DMS 273 (cell line): ENCODE data around the gene MRPS12.
A peak's percentile ranks its signal among the peaks of the same experiment; 100 is the strongest.

Experiments used
- DNase-seq: peaks from one replicate; lab custom pipeline; 2025; ENCODE audit not compliant: unreplicated experiment; lab: John Stamatoyannopoulos, UW

MRPS12 gene

DNA sequence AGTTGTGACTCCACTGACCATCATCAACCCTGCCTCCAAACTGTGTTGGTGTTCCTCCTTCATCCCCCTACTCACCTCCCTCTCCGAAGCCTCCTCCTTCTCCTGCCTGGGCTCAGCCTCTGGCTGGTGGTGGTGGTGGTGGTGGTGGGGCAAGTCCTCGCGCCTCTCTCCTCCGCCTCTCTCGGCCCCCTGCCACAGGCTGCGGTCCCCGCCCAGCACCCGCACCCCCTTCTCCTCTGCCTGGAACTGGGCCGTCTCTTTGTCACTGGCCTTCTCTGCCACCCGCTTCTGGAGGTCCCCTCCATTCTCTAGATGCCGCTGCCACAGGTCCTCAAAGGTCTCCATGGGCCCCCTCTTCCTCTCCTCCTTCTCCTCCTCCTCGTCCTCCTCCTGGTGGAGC is 20.3 kb upstream of the MRPS12 start:
- no peak for DNase-seq

DNA sequence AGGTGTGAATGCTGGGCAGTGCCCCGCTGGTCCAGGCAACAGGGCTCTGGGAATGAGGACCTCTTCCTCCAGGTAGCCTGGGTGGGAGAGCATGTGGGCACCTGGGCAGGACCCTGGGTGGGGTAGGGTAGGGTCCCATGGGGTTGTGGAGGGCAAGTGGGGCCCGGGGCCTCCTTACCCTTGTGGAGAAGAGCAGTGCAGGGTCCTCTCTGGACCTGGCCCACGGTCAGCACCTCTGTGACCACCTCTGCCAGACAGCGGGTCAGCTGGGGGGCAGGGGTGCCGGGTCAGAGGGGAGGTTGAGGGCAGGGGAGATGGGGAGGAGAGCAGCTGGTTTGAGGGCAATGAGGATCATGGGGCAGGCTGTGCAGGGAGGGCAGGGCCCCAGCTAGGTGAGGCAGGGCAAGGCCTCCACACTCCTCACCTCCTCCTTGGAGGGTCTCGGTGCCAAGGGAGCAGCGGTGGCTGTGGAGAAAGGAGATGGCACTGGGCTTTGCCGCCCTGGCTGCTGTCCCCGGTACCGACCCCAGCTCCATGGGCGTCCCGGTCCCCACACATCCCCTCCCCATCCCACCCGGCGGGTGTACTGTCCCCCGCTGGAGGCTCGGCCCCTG is 19.2 kb upstream of the MRPS12 start:
- no peak for DNase-seq

DNA sequence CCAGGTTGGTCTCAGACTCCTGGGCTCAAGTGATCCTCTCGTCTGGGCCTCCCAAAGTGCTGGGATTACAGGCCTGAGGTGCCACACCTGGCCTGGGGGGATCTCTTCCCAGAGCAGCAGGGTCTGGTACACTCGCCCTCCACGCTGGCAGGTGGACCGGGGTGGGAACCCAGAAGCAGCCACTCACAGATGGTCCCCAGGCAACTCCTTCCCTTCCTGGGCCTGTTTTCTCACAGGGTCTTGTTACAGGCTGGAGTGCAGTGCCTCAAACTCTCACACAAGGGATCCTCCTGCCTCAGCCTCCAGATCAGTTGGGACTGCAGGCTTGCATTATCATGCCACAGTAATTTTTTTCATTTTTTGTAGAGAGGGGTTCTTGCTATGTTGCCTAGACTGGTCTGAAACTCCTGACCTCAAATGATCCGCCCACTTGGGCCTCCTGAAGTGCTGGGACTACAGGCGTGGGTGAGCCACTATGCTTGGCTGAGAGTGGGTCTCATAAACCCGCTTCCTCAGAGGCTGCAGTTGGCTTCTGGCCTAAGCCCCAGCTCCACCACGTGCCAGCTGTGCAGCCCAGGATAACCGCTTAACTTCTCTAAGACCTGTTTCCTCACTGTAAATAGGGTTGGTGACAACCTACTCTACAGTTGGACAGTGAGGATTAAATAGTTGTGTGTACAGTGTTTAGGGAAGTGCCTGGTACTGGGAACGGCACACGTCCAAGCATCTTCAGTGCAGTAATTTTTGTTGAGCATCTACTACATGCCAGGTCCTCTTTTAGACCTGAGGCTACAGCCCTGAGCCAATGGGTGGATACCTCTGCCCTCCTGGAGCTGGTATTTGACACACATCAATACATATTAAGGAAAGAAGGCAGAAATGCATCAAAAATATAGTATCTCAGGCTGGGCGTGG is 17.9 kb upstream of the MRPS12 start:
- DNase-seq, result peak; percentile 45

DNA sequence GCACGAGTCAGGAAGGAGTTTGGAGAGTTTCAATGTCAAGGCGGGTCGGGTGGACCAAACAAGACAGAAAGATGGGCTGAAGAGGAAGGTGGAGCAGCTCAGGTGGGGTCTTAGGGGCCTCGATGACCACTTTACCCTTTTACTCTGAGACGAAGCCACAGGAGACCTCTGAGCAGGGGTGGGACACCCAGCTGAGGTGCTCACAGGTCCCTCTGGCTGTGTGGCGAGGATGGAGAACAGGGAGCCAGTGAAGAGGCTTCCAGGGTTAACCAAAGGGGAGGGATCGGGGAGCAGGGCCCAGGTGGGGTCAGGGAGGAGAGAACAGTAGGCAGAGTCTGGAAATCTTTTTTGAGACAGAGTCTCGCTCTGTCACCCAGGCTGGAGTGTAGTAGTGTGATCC is 16.8 kb upstream of the MRPS12 start:
- no peak for DNase-seq

DNA sequence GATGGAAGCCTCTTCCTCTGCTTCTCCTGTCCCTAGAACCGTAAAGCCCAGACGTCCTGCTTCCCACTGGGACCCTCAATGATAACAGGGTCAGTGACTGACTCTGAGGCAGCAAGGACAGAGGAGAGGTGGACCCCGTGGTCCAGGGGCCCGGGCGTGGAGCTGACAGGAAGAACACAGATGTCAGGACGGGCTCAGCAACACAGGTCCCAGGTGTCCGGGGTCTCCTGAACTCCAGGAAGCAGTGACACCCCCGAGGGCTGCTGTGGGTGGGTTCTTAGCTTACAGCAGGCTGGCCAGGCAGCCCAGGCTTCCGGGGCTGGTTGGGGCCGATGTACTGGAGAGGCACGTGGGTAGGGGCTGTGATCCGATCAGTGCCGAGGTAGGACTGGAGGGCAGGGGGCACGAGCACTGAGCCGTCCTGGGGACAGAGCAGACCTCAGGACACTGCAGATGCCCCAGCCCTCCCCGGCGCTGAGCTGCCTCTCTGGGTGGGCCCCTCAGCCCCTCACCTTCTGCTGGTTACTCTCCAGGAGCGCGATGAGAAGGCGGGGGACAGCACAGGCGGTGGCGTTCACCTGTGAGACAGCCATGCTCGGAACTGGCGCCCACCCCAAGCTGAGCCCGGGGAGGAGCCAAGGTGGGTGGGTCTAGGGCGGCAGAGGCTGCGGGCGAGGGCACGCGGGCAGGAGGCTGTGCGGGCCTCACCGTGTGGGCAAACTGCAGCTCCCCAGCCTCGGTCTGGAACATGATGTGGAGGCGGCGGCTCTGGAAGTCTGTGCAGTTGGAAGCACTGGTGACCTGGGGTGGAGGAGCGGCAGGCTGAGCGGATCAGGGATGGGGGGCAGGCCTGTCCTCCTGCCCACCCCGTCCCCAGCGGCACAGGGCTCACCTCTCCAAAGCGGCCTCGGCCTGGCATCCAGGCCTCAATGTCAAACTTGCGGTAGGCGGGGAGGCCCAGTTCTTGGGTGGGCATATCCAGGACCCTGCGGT is 15.1 kb upstream of the MRPS12 start:
- no peak for DNase-seq

DNA sequence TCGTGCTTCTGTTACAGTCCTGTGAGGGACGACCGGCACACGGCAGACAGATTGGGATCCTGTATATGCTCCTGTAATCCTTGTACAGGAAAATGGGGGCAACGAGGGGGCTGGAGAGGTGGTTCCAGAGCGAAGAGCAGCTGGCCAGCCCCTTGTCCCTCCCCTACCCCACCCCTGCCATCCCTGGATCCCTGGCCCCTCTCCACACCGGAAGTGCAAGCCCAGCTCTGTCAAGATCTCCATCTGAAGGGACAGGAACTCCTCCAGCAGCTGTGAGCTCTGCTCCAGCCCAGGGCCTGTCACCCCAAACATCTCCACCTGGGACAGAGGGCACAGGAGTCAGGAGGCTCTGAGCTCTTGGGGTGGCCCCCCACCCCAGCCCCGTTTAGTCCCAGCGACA is 13.2 kb upstream of the MRPS12 start:
- no peak for DNase-seq

DNA sequence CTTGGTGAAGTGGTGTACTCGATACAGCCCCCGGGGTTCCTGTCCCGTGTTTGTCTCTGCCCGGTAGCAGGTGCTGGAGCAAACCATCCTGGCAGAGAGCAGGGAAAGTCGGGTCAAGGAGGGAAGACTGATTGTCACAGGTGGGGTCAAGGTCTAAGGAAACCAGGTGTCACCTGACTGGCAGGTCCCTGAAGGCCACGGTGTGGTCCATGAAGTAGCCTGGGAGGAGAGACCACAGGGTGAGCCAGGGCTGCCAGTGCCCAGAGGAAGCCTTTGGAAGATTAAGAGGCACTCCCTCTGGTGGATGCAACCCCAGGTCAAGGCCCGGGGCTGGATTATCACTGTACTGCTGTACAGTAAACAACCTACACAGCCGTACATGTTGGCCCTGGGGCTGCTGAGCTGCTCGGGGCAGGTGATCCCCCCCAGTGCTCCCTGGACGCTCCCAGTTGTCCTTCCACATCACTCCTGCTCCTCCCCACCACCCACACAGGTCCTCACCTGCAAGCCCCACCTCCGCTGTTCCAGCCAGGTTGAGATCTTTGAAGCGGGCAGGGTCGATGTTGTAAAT is 12.7 kb upstream of the MRPS12 start:
- DNase-seq, result peak; percentile 49

DNA sequence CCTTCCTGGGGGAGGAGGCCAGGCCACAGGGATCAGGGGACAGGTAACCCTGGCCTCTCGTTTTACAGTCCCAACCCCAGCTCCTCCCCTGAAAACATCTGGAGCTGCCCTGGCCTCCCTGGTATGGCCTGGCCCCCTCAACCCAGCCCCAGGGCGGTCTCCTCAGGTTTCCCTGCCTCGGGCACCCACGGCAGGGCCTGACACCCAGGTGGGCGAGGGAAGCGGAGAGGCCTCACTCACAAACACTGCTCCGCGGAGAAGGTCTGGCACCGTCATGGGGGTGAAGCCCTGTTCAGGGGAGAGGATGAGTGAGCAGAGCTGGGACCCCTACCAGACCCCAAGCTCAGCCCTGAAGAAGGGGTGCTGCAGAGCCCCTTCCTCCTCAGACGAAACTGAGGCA is 12.2 kb upstream of the MRPS12 start:
- no peak for DNase-seq

DNA sequence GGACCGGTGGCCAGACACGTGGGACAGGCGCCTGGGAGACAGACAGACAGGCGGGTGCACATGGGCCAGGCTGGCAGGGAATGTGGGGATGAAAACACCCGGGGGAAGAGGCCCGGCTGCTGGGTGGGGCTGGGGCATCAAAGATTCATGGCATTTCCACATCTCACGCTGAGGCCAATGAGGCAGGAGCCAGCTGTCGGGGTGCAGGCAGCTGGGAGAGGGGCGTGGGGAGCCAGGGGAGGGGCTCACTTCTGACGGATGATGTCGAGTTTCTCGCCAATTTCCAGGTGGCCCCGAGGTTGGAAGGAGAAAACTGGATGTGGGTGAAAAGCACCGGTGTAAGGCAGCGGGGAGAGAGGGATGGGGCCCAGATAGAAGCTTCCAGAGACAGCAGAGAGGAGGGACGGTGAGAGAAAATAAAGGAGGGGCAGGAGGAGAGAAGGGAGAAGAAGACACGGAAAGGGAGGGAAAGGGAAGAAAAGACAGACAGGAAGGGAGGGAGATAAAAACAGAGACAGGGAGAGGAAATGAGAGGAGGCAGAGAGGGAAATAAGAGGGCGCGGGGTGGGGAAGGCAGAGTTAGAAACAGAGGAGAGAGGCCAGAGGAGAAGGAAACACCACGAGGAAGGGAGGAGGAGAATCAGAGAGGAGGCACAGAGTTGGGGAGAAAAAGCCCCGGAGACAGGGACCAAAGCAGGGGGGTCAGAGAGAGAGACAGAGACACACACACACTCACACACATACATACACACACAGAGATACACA is 10.7 kb upstream of the MRPS12 start:
- no peak for DNase-seq

DNA sequence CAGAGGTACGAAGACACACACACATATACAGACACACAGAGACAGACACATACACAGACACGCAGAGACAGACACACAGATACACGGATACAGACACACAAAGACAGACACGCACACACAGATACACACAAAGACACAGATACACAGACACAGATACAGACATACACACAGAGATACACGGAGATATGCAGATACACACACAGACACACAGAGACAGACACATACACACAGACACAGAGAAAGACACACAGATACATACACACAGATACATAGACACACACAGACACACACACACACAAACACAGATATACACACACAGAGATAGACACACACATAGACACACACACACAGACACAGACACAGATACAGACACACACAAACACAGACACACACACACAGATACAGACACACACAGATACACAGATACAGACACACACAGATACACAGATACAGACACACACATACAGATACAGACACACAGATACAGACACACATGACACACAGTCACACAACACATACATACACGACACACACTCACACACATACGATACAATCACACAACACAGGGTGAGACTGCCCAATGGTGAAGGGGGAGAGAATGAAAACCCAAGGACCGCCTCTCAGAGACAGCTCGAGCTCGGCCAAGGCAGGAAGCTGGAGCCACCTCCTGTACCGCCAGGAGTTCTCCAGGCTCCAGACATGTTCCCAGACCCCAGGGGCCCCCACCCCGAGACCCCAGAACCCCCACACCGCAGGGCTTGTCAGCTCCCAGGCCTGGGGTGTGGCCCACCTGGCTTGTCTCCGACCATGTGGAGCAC is 9.9 kb upstream of the MRPS12 start:
- no peak for DNase-seq

DNA sequence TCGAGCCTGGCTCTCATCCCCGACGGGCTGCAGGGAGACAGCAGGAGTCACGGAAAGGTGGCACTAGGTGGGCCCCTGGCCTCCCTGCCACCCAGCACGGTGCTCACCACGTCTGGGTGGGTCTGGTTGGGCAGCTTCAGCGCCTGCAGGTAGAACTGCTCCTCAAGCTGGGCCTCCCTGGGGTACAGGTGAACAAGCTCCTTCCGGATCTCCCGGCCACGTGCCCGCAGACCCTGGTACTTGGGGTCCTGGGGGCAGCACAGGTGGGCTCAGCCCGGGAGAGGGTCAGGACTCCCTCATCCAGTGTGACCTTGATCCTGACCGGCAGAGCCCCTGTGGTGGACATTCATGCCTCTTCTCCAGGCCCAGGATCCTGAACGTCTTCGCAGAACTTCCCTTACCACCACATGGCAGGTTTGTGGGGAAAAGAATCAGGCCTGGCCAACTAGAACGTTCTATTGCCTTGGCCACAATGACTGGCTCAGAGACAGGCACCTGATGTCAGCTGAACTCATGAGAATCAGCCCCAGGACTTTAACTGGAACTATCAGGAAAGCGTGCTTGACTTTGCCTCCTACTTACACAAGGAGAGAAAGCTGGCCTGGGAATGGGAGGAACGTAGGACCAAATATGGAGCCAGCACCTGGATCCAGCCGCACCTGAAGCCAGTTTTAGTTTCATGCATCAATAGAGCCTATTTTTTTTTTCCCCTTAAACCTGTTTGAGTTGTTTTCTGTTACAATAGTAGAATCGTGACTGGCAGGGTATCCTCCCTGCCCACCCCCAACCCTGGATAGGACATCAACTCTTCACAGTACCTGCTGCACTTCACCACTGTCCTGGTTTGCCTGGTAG is 9.1 kb upstream of the MRPS12 start:
- no peak for DNase-seq

DNA sequence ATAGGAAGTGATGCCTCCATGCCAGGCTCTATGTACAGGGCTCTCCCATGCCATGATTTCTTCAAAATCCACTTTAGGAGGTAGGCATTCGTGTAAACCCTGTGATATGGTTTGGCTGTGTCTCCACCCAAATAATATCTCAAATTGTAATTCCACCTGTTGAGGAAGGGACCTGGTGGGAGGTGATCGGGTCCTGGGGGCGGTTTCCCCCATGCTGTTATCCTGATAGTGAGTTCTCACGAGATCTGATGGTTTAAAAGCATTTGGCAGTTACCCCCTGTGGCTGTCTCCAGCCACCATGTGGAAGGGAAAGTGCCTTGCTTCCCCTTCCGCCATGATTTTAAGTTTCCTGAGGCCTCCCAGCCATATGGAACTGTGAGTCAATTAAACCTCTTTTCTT is 8.3 kb upstream of the MRPS12 start:
- DNase-seq, result no peak

DNA sequence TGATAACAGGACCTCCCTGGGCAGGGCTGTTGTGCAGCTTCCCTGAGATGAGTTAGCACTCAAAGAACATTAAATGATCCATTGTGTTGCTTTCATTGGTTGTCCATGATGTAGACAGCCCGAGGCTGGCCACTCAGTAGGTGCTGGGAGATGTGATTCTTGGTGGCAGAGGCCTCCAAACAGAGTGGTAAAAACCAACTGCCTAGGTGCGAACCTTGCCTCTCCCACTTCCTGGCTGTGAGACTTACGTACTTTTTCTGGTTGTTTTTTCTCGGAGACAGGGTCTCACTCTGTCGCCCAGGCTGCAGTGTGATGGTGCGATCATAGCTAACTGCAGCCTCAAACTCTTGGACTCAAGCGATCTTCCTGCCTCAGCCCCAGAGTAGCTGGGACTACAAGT is 6.4 kb upstream of the MRPS12 start:
- DNase-seq, result no peak

DNA sequence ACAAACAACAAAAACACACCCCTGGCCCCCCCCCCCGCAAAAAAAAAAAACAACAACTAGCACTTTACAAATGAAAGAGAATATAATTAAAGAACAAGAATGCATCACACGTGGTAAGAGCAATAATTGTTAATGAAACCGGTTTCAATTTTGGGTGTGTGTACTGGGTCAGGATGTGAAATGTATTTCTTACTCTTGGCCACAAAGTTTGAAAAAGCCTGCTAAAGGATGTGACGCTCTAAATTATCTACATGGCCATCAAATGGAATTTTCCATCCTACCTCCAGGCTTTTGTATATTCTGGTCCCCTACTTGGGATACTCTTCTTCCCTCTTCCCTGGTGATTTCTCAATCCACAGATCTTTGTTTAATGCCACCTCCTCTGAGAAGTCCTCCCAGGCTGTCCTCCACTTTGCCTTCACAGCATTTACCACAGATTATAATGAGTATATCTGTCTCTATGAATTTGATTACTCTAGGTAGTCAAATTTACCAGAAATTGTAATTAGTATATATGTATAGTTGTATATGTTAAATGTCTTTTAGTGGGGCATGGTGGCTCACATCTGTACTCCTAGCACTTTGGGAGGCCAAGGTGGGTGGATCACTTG is 2.2 kb upstream of the MRPS12 start:
- DNase-seq, result no peak

DNA sequence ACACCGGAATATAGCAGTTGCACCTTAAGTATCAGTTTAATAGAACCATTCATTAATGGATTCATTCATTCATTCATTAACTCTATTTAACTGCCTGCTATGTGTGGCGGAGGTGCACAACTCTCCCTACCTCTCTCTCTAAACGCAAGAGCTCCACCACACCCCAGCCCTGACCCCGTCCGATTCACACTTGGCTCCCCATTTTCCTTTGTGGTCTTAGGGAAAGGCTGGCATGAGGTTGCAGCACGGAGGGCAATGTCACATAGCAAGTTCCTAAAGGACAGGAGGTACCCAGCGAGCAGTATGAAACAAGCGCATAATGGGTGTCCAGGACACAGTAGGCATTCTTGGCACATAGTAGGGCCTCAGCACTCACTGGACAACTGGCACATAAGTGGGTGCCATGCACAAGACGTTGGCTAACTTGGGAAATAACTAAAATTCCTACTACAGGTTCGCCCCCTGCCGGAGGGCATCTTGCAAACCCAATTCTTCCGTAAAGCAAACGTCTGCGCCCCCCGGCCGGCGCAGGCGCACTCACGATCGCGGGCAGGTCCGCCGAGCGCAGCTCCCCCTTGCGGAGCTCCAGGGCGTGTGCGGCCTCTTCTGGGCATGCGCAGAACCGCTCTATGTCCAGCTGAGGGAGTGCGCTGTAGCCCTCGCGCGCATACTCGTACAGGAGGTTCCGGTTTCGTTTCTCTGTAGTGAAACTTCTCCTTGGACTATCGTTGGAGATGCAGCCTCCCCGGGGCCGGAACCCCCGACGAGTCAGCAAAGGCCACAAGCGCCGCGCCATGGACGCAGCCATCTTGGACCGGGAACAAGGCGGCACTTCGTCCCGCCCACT is 592 bp upstream of the MRPS12 start, which contains the start of gene SARS2:
Gene SARS2 (minus strand): TSS at position 835 of the 847 bp plus-strand sequence. CDS start 27 bp downstream, at position 808.
- DNase-seq, result peak; percentile 97

DNA sequence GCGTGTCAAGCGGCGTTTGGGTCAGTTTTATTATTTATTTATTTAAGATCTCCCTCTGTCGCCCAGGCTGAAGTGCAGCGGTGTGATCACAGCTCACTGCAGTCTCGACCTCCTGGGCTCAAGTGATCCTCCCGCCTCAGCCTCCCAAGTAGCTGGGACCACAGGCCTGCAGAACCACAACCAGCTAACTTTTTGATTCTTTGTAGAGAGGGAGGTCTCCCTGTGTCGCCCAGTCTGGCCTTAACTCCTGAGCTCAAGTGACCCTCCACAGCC is 713 bp downstream of the MRPS12 start:
- DNase-seq, result no peak

DNA sequence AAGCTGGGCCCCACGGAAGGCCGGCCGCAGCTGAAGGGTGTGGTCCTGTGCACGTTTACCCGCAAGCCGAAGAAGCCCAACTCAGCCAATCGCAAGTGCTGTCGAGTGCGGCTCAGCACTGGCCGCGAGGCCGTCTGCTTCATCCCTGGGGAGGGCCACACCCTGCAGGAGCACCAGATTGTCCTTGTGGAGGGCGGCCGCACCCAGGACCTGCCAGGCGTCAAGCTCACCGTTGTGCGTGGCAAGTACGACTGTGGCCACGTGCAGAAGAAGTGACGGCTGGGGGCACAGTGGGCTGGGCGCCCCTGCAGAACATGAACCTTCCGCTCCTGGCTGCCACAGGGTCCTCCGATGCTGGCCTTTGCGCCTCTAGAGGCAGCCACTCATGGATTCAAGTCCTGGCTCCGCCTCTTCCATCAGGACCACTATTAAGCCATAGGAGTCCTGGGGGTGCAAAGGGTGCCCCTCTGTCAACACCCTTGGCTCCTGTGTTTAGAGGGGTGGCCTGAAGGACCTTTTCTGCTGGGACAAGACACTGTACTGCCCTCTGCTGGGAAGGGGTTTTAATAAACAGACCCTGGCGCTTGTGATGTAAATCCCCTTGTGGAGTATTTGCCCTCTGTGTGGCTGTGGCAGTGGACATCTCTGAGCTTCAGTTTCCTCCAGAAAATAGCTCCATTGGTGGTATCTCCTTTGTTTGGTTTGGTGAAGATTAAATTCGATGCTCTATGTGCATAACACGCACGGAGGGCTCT is 1.9 kb downstream of the MRPS12 start:
- DNase-seq, result peak; percentile 47
